ENCODE results near the gene CHSY1. TPM values are rescaled to one million over a fixed set of nuclear protein-coding genes. Genes with fewer than 3 reads are reported as not detected.

Gene CHSY1
- total and polyA plus RNA-seq, 2 of the 4 experiments (the other 2 are of a cell fraction), result 40.9 to 53.2 TPM

DNA sequence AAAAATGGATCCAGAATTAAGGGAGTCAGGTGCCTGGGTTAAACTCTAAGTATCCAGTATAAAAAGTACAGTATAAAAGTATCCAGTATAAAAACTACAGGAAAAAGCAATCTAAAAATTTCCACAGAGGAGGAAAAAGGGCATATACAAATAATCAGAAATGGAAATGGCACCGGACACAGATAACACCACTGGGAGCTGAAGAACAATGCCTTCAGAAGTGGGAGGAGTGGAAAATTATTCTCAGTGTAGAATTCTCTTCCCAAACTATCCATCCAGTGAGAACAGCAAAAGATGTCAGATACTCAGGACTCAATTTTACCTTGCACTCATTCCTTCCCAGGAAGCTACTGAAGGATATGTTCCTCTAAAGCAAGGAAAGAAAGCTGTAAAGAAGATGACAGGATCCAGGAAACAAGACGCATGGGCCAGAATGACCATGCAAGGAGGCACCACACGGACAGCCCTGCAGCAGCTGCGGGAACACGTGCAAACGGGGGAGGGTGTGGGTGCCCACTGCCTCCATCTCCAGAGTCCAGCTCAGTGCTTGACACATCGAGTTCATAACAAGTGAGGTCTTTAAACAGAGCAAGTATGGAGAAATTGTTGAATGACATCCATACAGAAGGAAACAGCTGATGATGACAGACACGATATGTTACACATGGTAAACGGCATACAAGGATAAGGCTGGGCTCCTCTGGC lies 68.5 kb downstream of the CHSY1 start:
- no TSS peak for BruUV-seq (replicated peaks)
- Histone ChIP-seq H2AFZ (replicated peaks; ENCODE audit: low read length, poor library complexity) (no peak overlapping the region), H3K4me2 (ENCODE audit: low read depth, low read length) (peak overlapping the region; percentile 2; the same call in 1 of the 2 replicates), H4K8ac (ENCODE audit: low read depth in 2 of 2, low read length in 2 of 2) (peak overlapping the region in 1 of 2 experiments; percentile 4; a peak in 1 of 4 replicates), H4K5ac (ENCODE audit: low read depth, low read length) (no peak overlapping the region), H3K36me3 (ENCODE audit: control insufficient read depth, insufficient read depth, low read length) (peaks cover 13% of the 10 kb centered on the region), H2BK20ac (ENCODE audit: low read depth, low read length) (peak overlapping the region; percentile 55; the same call in 1 of the 2 replicates), H2AK5ac (ENCODE audit: low read depth, low read length) (peak overlapping the region; percentile 21), H3K9ac (ENCODE audit: low read depth, low read length) (peak overlapping the region; percentile 10; the same call in 1 of the 2 replicates), H3K79me1 (ENCODE audit: low read depth in 1 of 2, low read length in 2 of 2) (peaks cover 20 to 84% of the 10 kb centered on the region in 2 experiments; a peak in 3 of 4 replicates), H3K18ac (ENCODE audit: low read depth, low read length) (no peak overlapping the region), H3K4me1 (ENCODE audit: control insufficient read depth, insufficient read depth, low read length) (peaks cover 29% of the 10 kb centered on the region), H3K9me3 (ENCODE audit: control insufficient read depth, insufficient read depth, low read length) (no peaks in the 10 kb centered on the region), H4K20me1 (ENCODE audit: insufficient read depth, low read length) (peaks cover 15% of the 10 kb centered on the region), H2AK9ac (replicated peaks; ENCODE audit: low read depth, low read length, poor library complexity) (no peak overlapping the region), H3K9me1 (ENCODE audit: insufficient read depth, low read length) (peaks cover 38% of the 10 kb centered on the region), H2BK15ac (ENCODE audit: low read depth, low read length) (peak overlapping the region; percentile 0; the same call in 1 of the 3 replicates), H3K27ac (ENCODE audit: insufficient read depth, low read length) (peak overlapping the region; percentile 26), H3K23ac (ENCODE audit: low read depth, low read length) (peak overlapping the region; percentile 54; the same call in 1 of the 2 replicates), H4K91ac (ENCODE audit: insufficient read depth, low read depth, low read length) (no peak overlapping the region; the same call in 1 of the 2 replicates), H3K56ac (ENCODE audit: extremely low read depth, insufficient read depth, low read length) (no peak overlapping the region), H2BK120ac (ENCODE audit: low read depth, low read length) (peak overlapping the region; percentile 41), H3K27me3 (ENCODE audit: control insufficient read depth, insufficient read depth, low read length) (no peaks in the 10 kb centered on the region), H3K4me3 (ENCODE audit: insufficient read depth, low read depth, low read length) (no peak overlapping the region), H3K14ac (replicated peaks; ENCODE audit: low read depth, low read length) (peak overlapping the region; percentile 65), H3K4ac (ENCODE audit: low read depth, low read length) (peak overlapping the region; percentile 10; the same call in 1 of the 2 replicates), H2BK5ac (ENCODE audit: low read depth, low read length, poor library complexity, severe bottlenecking) (peak overlapping the region; percentile 56)
- CTCF ChIA-PET, result interaction anchor here (0.6 kb wide), 1 partner anchor 235 kb away, joined by 3 read pairs; no protein-coding TSS in a partner anchor
- in situ Hi-C loops (cut with MboI; ENCODE audit: low sequenced_read_pairs), result no loop called here
- intact Hi-C loops (cut with micrococcal nuclease), result no loop called here
- POLR2A ChIA-PET (ENCODE audit: unreplicated experiment), result no interaction called here
- ATAC-seq (ENCODE audit: low read depth), result peak; percentile 25
- WGBS, 2 experiments (ENCODE audit: extremely low coverage in 2 of 2, insufficient read length in 1 of 2), result no CpG with 5 or more reads among the region's 9 CpGs
- DNase-seq, result peak; percentile 86
- dilution Hi-C loops (cut with HindIII; ENCODE audit: low sequenced_read_pairs, unreplicated experiment), result no loop called here
- TF ChIP-seq CEBPB (IDR thresholded peaks at IDR 0.05; ENCODE audit: low read depth, low read length), result peak; percentile 41; the same call in 1 of the 2 replicates
- TF ChIP-seq BHLHE40 (IDR thresholded peaks at IDR 0.05; ENCODE audit: low read depth, low read length), result peak; percentile 87
- TF ChIP-seq FOS (IDR thresholded peaks at IDR 0.05; ENCODE audit: low read depth, low read length), result no peak
- TF ChIP-seq SMC3 (IDR thresholded peaks at IDR 0.05; ENCODE audit: low read depth, low read length), result no peak
- no peak for TF ChIP-seq RAD21 (IDR thresholded peaks at IDR 0.05; ENCODE audit: low read length)
- TF ChIP-seq POLR2A (IDR thresholded peaks at IDR 0.05; ENCODE audit: low read depth, low read length), result 0 out of 2 replicates have a peak, but pooled peaks have one; percentile 20
- no peak for TF ChIP-seq CHD1 (IDR thresholded peaks at IDR 0.05; ENCODE audit: low read depth, low read length)
- TF ChIP-seq MAZ (IDR thresholded peaks at IDR 0.05; ENCODE audit: borderline replicate concordance, low read depth, low read length), result no peak; the same call in 1 of the 2 replicates
- no peak for TF ChIP-seq MAFK (IDR thresholded peaks at IDR 0.05; ENCODE audit: low read depth, low read length)
- no peak for TF ChIP-seq ELK1 (IDR thresholded peaks at IDR 0.05; ENCODE audit: borderline replicate concordance, low read depth, low read length)
- TF ChIP-seq, protein P1, sequence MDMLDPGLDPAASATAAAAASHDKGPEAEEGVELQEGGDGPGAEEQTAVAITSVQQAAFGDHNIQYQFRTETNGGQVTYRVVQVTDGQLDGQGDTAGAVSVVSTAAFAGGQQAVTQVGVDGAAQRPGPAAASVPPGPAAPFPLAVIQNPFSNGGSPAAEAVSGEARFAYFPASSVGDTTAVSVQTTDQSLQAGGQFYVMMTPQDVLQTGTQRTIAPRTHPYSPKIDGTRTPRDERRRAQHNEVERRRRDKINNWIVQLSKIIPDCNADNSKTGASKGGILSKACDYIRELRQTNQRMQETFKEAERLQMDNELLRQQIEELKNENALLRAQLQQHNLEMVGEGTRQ (IDR thresholded peaks at IDR 0.05; ENCODE audit: low read depth, low read length), result peak; percentile 24; the same call in 1 of the 2 replicates
- TF ChIP-seq MXI1 (IDR thresholded peaks at IDR 0.05; ENCODE audit: borderline replicate concordance, low read depth, low read length), result peak; percentile 80; the same call in 1 of the 2 replicates
- TF ChIP-seq NFE2L2 (IDR thresholded peaks at IDR 0.05; ENCODE audit: low read depth, low read length), result peak; percentile 29; the same call in 1 of the 2 replicates
- no peak for TF ChIP-seq RFX5 (IDR thresholded peaks at IDR 0.05; ENCODE audit: low read depth, low read length)
